ENCODE data around the gene GLRX3. TPM values are rescaled to one million over a fixed set of nuclear protein-coding genes. Genes with fewer than 3 reads are reported as not detected.

The GLRX3 gene
- total and polyA plus RNA-seq, 2 donors (not counting 3 experiments of a cell fraction or from before 2014, with no cell fraction given): 71.6 to 132 TPM

GRCh38 chr10:130227883-130228282, 91.7 kb downstream of the GLRX3 start:
- intact Hi-C loops (cut with micrococcal nuclease): no loop called here
- CTCF ChIA-PET: no interaction called here

More at GRCh38 chr10:130227883-130228282, 91.7 kb downstream of the GLRX3 start:
- Histone ChIP-seq H3K9ac (replicated peaks; ENCODE audit: extremely low read depth, insufficient read depth, low read length) (no peak overlapping the region), H2AFZ (ENCODE audit: low read depth, low read length) (no peak overlapping the region), H3K9me1 (replicated peaks; ENCODE audit: control insufficient read depth, extremely low read depth, insufficient read depth, low read length) (no peaks in the 10 kb centered on the region), H3K4me1 (ENCODE audit: control insufficient read depth, extremely low read depth, insufficient read depth, low read length) (no peaks in the 10 kb centered on the region), H3K4me3 (replicated peaks in 1 of 3; ENCODE audit: insufficient read depth in 1 of 3, low read depth in 1 of 3, low read length in 3 of 3) (no peak overlapping the region), H4K20me1 (replicated peaks; ENCODE audit: control insufficient read depth, extremely low read depth, insufficient read depth, low read length) (no peaks in the 10 kb centered on the region), H3K36me3 (ENCODE audit: control insufficient read depth in 2 of 2, extremely low read depth in 1 of 2, insufficient read depth in 2 of 2, low read length in 2 of 2) (no peaks in the 10 kb centered on the region), H3K79me2 (ENCODE audit: control insufficient read depth, insufficient read depth, low read length) (no peaks in the 10 kb centered on the region), H3K27ac (ENCODE audit: insufficient read depth, low read depth, low read length) (no peak overlapping the region), H3K9me3 (replicated peaks; ENCODE audit: control insufficient read depth, insufficient read depth, low read length) (no peaks in the 10 kb centered on the region), H3K4me2 (ENCODE audit: insufficient read depth, low read length) (no peak overlapping the region), H3K27me3 (ENCODE audit: control insufficient read depth in 2 of 2, insufficient read depth in 2 of 2, low read length in 2 of 2) (no peaks in the 10 kb centered on the region)
- no peak for TF ChIP-seq CTCF (IDR thresholded peaks at IDR 0.05; ENCODE audit: extremely low read depth in 1 of 2, insufficient read depth in 1 of 2, low read depth in 1 of 2, low read length in 2 of 2)
- no peak for TF ChIP-seq JUN (IDR thresholded peaks at IDR 0.05; ENCODE audit: borderline replicate concordance, insufficient read depth, insufficient read length, low read depth)
- TF ChIP-seq POLR2A (IDR thresholded peaks at IDR 0.05; ENCODE audit: low read depth, low read length): no peak
- TF ChIP-seq GATA2 (IDR thresholded peaks at IDR 0.05; ENCODE audit: insufficient read depth, insufficient read length, low read depth, low read length): no peak
- no peak for TF ChIP-seq FOS (IDR thresholded peaks at IDR 0.05; ENCODE audit: borderline replicate concordance, insufficient read depth, low read length)
- TF ChIP-seq MYC (IDR thresholded peaks at IDR 0.05; ENCODE audit: low read depth, low read length): no peak
- no peak for TF ChIP-seq MAX (IDR thresholded peaks at IDR 0.05; ENCODE audit: insufficient read depth, insufficient read length)
- TF ChIP-seq EZH2 (IDR thresholded peaks at IDR 0.05; ENCODE audit: borderline replicate concordance, low read depth, low read length, severe bottlenecking): no peak
- TF ChIP-seq POLR2AphosphoS5 (IDR thresholded peaks at IDR 0.05; ENCODE audit: insufficient read depth, low read depth, low read length): no peak
- FAIRE-seq: no peak
- POLR2A ChIA-PET: no interaction called here
- DNase-seq (ENCODE audit: low read depth, low spot score): no peak
- no TSS peak for BruUV-seq (replicated peaks)
- dilution Hi-C loops (cut with MboI; ENCODE audit: extremely low pct_ligation_motif_present, low sequenced_read_pairs): no loop called here

Other genes with a start within 250 kb of the GLRX3 start
- gene EBF3, start 172.1 kb upstream of the GLRX3 start, total RNA-seq: 2.0 and 2.7 TPM in 2 replicates
- gene EBF3, start 172.1 kb upstream of the GLRX3 start, polyA plus RNA-seq: 0.75 and 0.92 TPM in 2 replicates
- 0.44 and 0.92 TPM in 2 replicates for gene C10orf143, start 25.6 kb upstream of the GLRX3 start, total RNA-seq
- 0.26 and 0.53 TPM in 2 replicates for gene C10orf143, start 25.6 kb upstream of the GLRX3 start, polyA plus RNA-seq

Measured in endothelial cell of umbilical vein (primary cell).